PC-3 (cell line): Measurements from ENCODE around the gene MAP1S. TPM values are rescaled to one million over a fixed set of nuclear protein-coding genes. Genes with fewer than 3 reads are reported as not detected.

Source experiments
- ATAC-seq: fragments of 200-7000 bp; cut with Tn5 transposase; 2 replicates; pipeline ENCODE4 v1.9.1; 2020; ENCODE audit warnings: mild to moderate bottlenecking, moderate library complexity
- BruUV-seq: library from RNA; stranded (reverse); fragments of 400-500 nt; replicated peaks from 2 replicates; lab custom pipeline; 2021; lab: Mats Ljungman, UMichigan
- CTCF ChIA-PET: fragments of 300-600 bp; sonication (Branson Sonifier 250); formaldehyde crosslinking; loops from one replicate; lab custom pipeline; 2022; ENCODE audit warnings: antibody characterized with exemption; lab: Charles Lee
- POLR2A ChIA-PET: fragments of 300-600 bp; sonication (Branson Sonifier 250); formaldehyde crosslinking; loops from one replicate; lab custom pipeline; 2022; ENCODE audit warnings: antibody characterized with exemption; ENCODE audit not compliant: unreplicated experiment; lab: Charles Lee
- DNase-seq: peaks from one replicate; pipeline ENCODE4 v3.0.0-alpha.2; 2015
- H2AFZ ChIP-seq: fragments of 300-600 bp; sonication (generic); 2 replicates; pipeline ENCODE4 v1.6.0; 2016; ENCODE audit warnings: antibody characterized with exemption, low read length
- H3F3A ChIP-seq: fragments of 300-600 bp; sonication (generic); one replicate; pipeline ENCODE4 v1.6.0; 2017; ENCODE audit warnings: antibody characterized with exemption, low read length, control low read depth, mild to moderate bottlenecking; ENCODE audit not compliant: unreplicated experiment
- H3K27ac ChIP-seq: fragments of 300-600 bp; sonication (generic); 2 replicates; pipeline ENCODE4 v1.5.1; 2016; ENCODE audit warnings: mild to moderate bottlenecking, low read length
- H3K27me3 ChIP-seq: fragments of 300-600 bp; sonication (generic); 2 replicates; pipeline ENCODE4 v1.6.1; 2016; ENCODE audit warnings: low read length, mixed read lengths
- H3K36me3 ChIP-seq: fragments of 300-600 bp; sonication (generic); 2 replicates; pipeline ENCODE4 v1.6.1; 2016; ENCODE audit warnings: low read depth, mixed run types, low read length, mixed read lengths
- H3K4me1 ChIP-seq: fragments of 300-600 bp; sonication (generic); 2 replicates; pipeline ENCODE4 v1.5.1; 2016; ENCODE audit warnings: low read length; ENCODE audit not compliant: insufficient read depth
- H3K4me2 ChIP-seq: fragments of 300-600 bp; sonication (generic); 2 replicates; pipeline ENCODE4 v1.6.0; 2016; ENCODE audit warnings: low read length
- H3K4me3 ChIP-seq: fragments of 300-600 bp; sonication (generic); 2 replicates; pipeline ENCODE4 v1.5.1; 2016; ENCODE audit warnings: mild to moderate bottlenecking, low read length, mixed read lengths
- H3K79me2 ChIP-seq: fragments of 300-600 bp; sonication (generic); 2 replicates; pipeline ENCODE4 v1.6.1; 2017; ENCODE audit warnings: low read length, mixed read lengths
- H3K9ac ChIP-seq: fragments of 300-600 bp; sonication (generic); 2 replicates; pipeline ENCODE4 v1.6.0; 2016; ENCODE audit warnings: mild to moderate bottlenecking, low read length
- H3K9me2 ChIP-seq: fragments of 300-600 bp; sonication (generic); replicated peaks from 2 replicates; pipeline ENCODE4 v1.6.1; 2016; ENCODE audit warnings: mixed run types, low read length, mixed read lengths
- H3K9me3 ChIP-seq: fragments of 300-600 bp; sonication (generic); 2 replicates; pipeline ENCODE4 v1.6.1; 2016; ENCODE audit warnings: low read length, mixed read lengths
- H4K20me1 ChIP-seq: fragments of 300-600 bp; sonication (generic); 2 replicates; pipeline ENCODE4 v1.6.1; 2016; ENCODE audit warnings: low read length, mixed read lengths
- CTCF ChIP-seq: fragments of 300-600 bp; sonication (generic); conservative IDR thresholded peaks from 2 replicates; pipeline ENCODE4 v1.5.1; 2017; ENCODE audit warnings: antibody characterized with exemption, low read depth, mild to moderate bottlenecking, low read length
- EZH2 ChIP-seq: fragments of 300-600 bp; sonication (generic); IDR thresholded peaks from one replicate; pipeline ENCODE4 v1.6.1; 2017; ENCODE audit warnings: antibody characterized with exemption, mild to moderate bottlenecking, low read length; ENCODE audit not compliant: unreplicated experiment
- EZH2phosphoT487 ChIP-seq: fragments of 300-600 bp; sonication (generic); IDR thresholded peaks from 2 replicates; pipeline ENCODE4 v1.6.1; 2018; ENCODE audit warnings: mild to moderate bottlenecking, antibody characterized with exemption, low read length, borderline replicate concordance
- intact Hi-C: fragments of 100-400 bp; cut with micrococcal nuclease; formaldehyde crosslinking; loops from 2 replicates; pipeline ENCODE4 v1.9.0; 2023
- total RNA-seq: library from RNA; depleted of rRNA; stranded (reverse); fragments of >200 nt; gene quantifications from 2 replicates; pipeline ENCODE4 v1.2.3, GENCODE V29; 2014

MAP1S gene
- total RNA-seq, 1 experiment from 2014 or later = 25.4 TPM

GRCh38 chr19:17724655-17725054, 5.4 kb downstream of the MAP1S start:
- ATAC-seq = no peak
- DNase-seq = no peak
- Histone ChIP-seq H3F3A (no peaks in the 10 kb centered on the region), H2AFZ (no peak overlapping the region), H3K9me2 (no peaks in the 10 kb centered on the region), H3K4me3 (no peak overlapping the region), H4K20me1 (peaks cover 14% of the 10 kb centered on the region; the same call in 1 of the 2 replicates), H3K9me3 (no peaks in the 10 kb centered on the region), H3K4me1 (peaks cover 18% of the 10 kb centered on the region), H3K9ac (no peak overlapping the region), H3K79me2 (peaks cover 24% of the 10 kb centered on the region), H3K27me3 (no peaks in the 10 kb centered on the region), H3K36me3 (peaks cover 9% of the 10 kb centered on the region; the same call in 1 of the 2 replicates), H3K4me2 (no peak overlapping the region), H3K27ac (no peak overlapping the region)
- intact Hi-C loops = no loop called here
- POLR2A ChIA-PET = no interaction called here
- TF ChIP-seq EZH2phosphoT487 = no peak
- TF ChIP-seq EZH2 = no peak
- no peak for TF ChIP-seq CTCF
- no TSS peak for BruUV-seq
- CTCF ChIA-PET = no interaction called here

- no TSS peak for BruUV-seq
- ATAC-seq (no peak), DNase-seq (no peak)
- Histone ChIP-seq H3K79me2 (peaks cover 19% of the 10 kb centered on the region), H3K27me3 (no peaks in the 10 kb centered on the region), H3K9ac (no peak overlapping the region), H3K9me3 (no peaks in the 10 kb centered on the region), H3F3A (no peaks in the 10 kb centered on the region), H4K20me1 (peaks cover 6% of the 10 kb centered on the region; the same call in 1 of the 2 replicates), H3K4me2 (no peak overlapping the region), H3K27ac (no peak overlapping the region), H2AFZ (no peak overlapping the region), H3K9me2 (no peaks in the 10 kb centered on the region), H3K36me3 (peaks cover 13% of the 10 kb centered on the region), H3K4me3 (no peak overlapping the region), H3K4me1 (peaks cover 14% of the 10 kb centered on the region)
- intact Hi-C loops = no loop called here
- POLR2A ChIA-PET = no interaction called here
- no peak for TF ChIP-seq EZH2phosphoT487
- TF ChIP-seq EZH2 = no peak
- peak; percentile 68 for TF ChIP-seq CTCF
- CTCF ChIA-PET = interaction anchor here (0.9 kb wide), 1 partner anchor 41 kb away, joined by 3 read pairs; no protein-coding TSS in a partner anchor
These were observed 6.3 kb downstream of the MAP1S start for GRCh38 chr19:17725422-17726078.

- H3K9me2 ChIP-seq = no peaks in the 10 kb centered on the region
- peaks cover 7% of the 10 kb centered on the region for H3K4me1 ChIP-seq
- no peak overlapping the region for H3K4me2 ChIP-seq
- ChIA-PET CTCF (interaction anchor here (0.9 kb wide), 1 partner anchor 40 kb away, joined by 3 read pairs; no protein-coding TSS in a partner anchor), POLR2A (no interaction called here)
- no TSS peak for BruUV-seq
- intact Hi-C loops = no loop called here
- H3K79me2 ChIP-seq = peaks cover 19% of the 10 kb centered on the region
- H4K20me1 ChIP-seq = no peaks in the 10 kb centered on the region
- H3F3A ChIP-seq = no peaks in the 10 kb centered on the region
- H3K27ac ChIP-seq = no peak overlapping the region
- H3K27me3 ChIP-seq = no peaks in the 10 kb centered on the region
- ATAC-seq = no peak
- H3K36me3 ChIP-seq = peaks cover 20% of the 10 kb centered on the region
- no peak overlapping the region for H3K9ac ChIP-seq
- H2AFZ ChIP-seq = no peak overlapping the region
- DNase-seq = no peak
- TF ChIP-seq EZH2 = no peak
- TF ChIP-seq EZH2phosphoT487 = no peak
- TF ChIP-seq CTCF = no peak
- H3K4me3 ChIP-seq = no peak overlapping the region
- H3K9me3 ChIP-seq = no peaks in the 10 kb centered on the region
These were observed 7.0 kb downstream of the MAP1S start for GRCh38 chr19:17726136-17726741.
